ENCODE results near the gene DPF3.
A peak's percentile ranks its signal among the peaks of the same experiment; 100 is the strongest.

Gene DPF3

GRCh38 chr14:72745546-72745945 is 148.4 kb downstream of the DPF3 start:
- Histone ChIP-seq H3K36me3 (replicated peaks in 1 of 2; ENCODE audit: control insufficient read depth in 2 of 2, insufficient read depth in 2 of 2, low read length in 2 of 2) (no peaks in the 10 kb centered on the region), H2BK120ac (ENCODE audit: low read depth, low read length) (no peak overlapping the region), H3K4me3 (ENCODE audit: low read length in 2 of 2) (no peak overlapping the region), H2AK5ac (ENCODE audit: low read depth, low read length) (no peak overlapping the region), H3K27ac (replicated peaks; ENCODE audit: low read length) (no peak overlapping the region), H2AFZ (ENCODE audit: low read length) (no peak overlapping the region), H3K9me3 (replicated peaks in 1 of 2; ENCODE audit: control insufficient read depth in 2 of 2, insufficient read depth in 1 of 2, low read depth in 1 of 2, low read length in 2 of 2) (no peaks in the 10 kb centered on the region), H3K4ac (ENCODE audit: low read length) (no peak overlapping the region), H3K14ac (ENCODE audit: low read length) (no peak overlapping the region), H2BK15ac (ENCODE audit: low read length) (no peak overlapping the region), H3K18ac (ENCODE audit: low read length) (no peak overlapping the region), H2BK5ac (ENCODE audit: low read length) (no peak overlapping the region), H3K4me2 (ENCODE audit: insufficient read depth, low read length, poor library complexity, severe bottlenecking) (no peak overlapping the region), H4K91ac (ENCODE audit: low read depth, low read length, poor library complexity) (no peak overlapping the region), H3K9ac (ENCODE audit: low read depth, low read length, poor library complexity) (no peak overlapping the region), H4K8ac (ENCODE audit: low read depth, low read length) (no peak overlapping the region), H3K4me1 (ENCODE audit: control insufficient read depth in 2 of 2, insufficient read depth in 1 of 2, low read depth in 1 of 2, low read length in 2 of 2) (peaks cover 0 to 5% of the 10 kb centered on the region in 2 donors), H2BK12ac (ENCODE audit: low read length) (no peak overlapping the region), H3K23ac (ENCODE audit: low read depth, low read length, poor library complexity) (no peak overlapping the region), H3K27me3 (ENCODE audit: control insufficient read depth in 3 of 3, insufficient read depth in 3 of 3, low read depth in 1 of 3, low read length in 3 of 3) (no peaks in the 10 kb centered on the region), H3K79me1 (ENCODE audit: low read depth, low read length) (no peaks in the 10 kb centered on the region)
- WGBS, 2 donors (ENCODE audit: extremely low coverage in 2 of 2, insufficient read length in 2 of 2, insufficient replicate concordance in 1 of 2): no CpG with 5 or more reads among the region's 5 CpGs
- DNase-seq (ENCODE audit: low spot score): no peak

- Histone ChIP-seq H4K8ac (ENCODE audit: low read depth, low read length) (no peak overlapping the region), H2AK5ac (ENCODE audit: low read depth, low read length) (no peak overlapping the region), H3K36me3 (replicated peaks in 1 of 2; ENCODE audit: control insufficient read depth in 2 of 2, insufficient read depth in 2 of 2, low read length in 2 of 2) (no peaks in the 10 kb centered on the region), H3K27ac (replicated peaks; ENCODE audit: low read length) (no peak overlapping the region), H2BK120ac (ENCODE audit: low read depth, low read length) (no peak overlapping the region), H3K9ac (ENCODE audit: low read depth, low read length, poor library complexity) (no peak overlapping the region), H2BK12ac (ENCODE audit: low read length) (no peak overlapping the region), H2BK15ac (ENCODE audit: low read length) (no peak overlapping the region), H2AFZ (ENCODE audit: low read length) (no peak overlapping the region), H3K14ac (ENCODE audit: low read length) (no peak overlapping the region), H3K4me3 (ENCODE audit: low read length in 2 of 2) (no peak overlapping the region), H3K23ac (ENCODE audit: low read depth, low read length, poor library complexity) (no peak overlapping the region), H3K79me1 (ENCODE audit: low read depth, low read length) (no peaks in the 10 kb centered on the region), H2BK5ac (ENCODE audit: low read length) (no peak overlapping the region), H3K27me3 (ENCODE audit: control insufficient read depth in 3 of 3, insufficient read depth in 3 of 3, low read depth in 1 of 3, low read length in 3 of 3) (no peaks in the 10 kb centered on the region), H3K4ac (ENCODE audit: low read length) (no peak overlapping the region), H4K91ac (ENCODE audit: low read depth, low read length, poor library complexity) (no peak overlapping the region), H3K4me2 (ENCODE audit: insufficient read depth, low read length, poor library complexity, severe bottlenecking) (no peak overlapping the region), H3K18ac (ENCODE audit: low read length) (no peak overlapping the region), H3K9me3 (replicated peaks in 1 of 2; ENCODE audit: control insufficient read depth in 2 of 2, insufficient read depth in 1 of 2, low read depth in 1 of 2, low read length in 2 of 2) (no peaks in the 10 kb centered on the region), H3K4me1 (ENCODE audit: control insufficient read depth in 2 of 2, insufficient read depth in 1 of 2, low read depth in 1 of 2, low read length in 2 of 2) (peaks cover 0 to 5% of the 10 kb centered on the region in 2 donors)
- no peak for DNase-seq (ENCODE audit: low spot score)
- WGBS, 2 donors (ENCODE audit: extremely low coverage in 2 of 2, insufficient read length in 2 of 2, insufficient replicate concordance in 1 of 2): no CpG with 5 or more reads among the region's 8 CpGs
Measured at GRCh38 chr14:72744416-72745120, 149.3 kb downstream of the DPF3 start.

GRCh38 chr14:72743626-72744025 is 150.3 kb downstream of the DPF3 start:
- H2BK15ac ChIP-seq (ENCODE audit: low read length): no peak overlapping the region

GRCh38 chr14:72742838-72743195 is 151.1 kb downstream of the DPF3 start:
- Histone ChIP-seq H3K14ac (ENCODE audit: low read length) (no peak overlapping the region), H3K27ac (replicated peaks; ENCODE audit: low read length) (no peak overlapping the region), H2BK120ac (ENCODE audit: low read depth, low read length) (no peak overlapping the region), H3K4me1 (ENCODE audit: control insufficient read depth in 2 of 2, insufficient read depth in 1 of 2, low read depth in 1 of 2, low read length in 2 of 2) (peaks cover 0 to 5% of the 10 kb centered on the region in 2 donors), H3K9ac (ENCODE audit: low read depth, low read length, poor library complexity) (no peak overlapping the region), H3K4ac (ENCODE audit: low read length) (no peak overlapping the region), H3K36me3 (replicated peaks in 1 of 2; ENCODE audit: control insufficient read depth in 2 of 2, insufficient read depth in 2 of 2, low read length in 2 of 2) (no peaks in the 10 kb centered on the region), H3K79me1 (ENCODE audit: low read depth, low read length) (no peaks in the 10 kb centered on the region), H3K23ac (ENCODE audit: low read depth, low read length, poor library complexity) (peak overlapping the region; percentile 52), H2BK5ac (ENCODE audit: low read length) (no peak overlapping the region), H2BK15ac (ENCODE audit: low read length) (peak overlapping the region; percentile 54), H3K18ac (ENCODE audit: low read length) (peak overlapping the region; percentile 60), H2AFZ (ENCODE audit: low read length) (peak overlapping the region; percentile 41), H3K27me3 (ENCODE audit: control insufficient read depth in 3 of 3, insufficient read depth in 3 of 3, low read depth in 1 of 3, low read length in 3 of 3) (no peaks in the 10 kb centered on the region), H4K91ac (ENCODE audit: low read depth, low read length, poor library complexity) (no peak overlapping the region), H3K9me3 (replicated peaks in 1 of 2; ENCODE audit: control insufficient read depth in 2 of 2, insufficient read depth in 1 of 2, low read depth in 1 of 2, low read length in 2 of 2) (no peaks in the 10 kb centered on the region), H2AK5ac (ENCODE audit: low read depth, low read length) (no peak overlapping the region), H3K4me2 (ENCODE audit: insufficient read depth, low read length, poor library complexity, severe bottlenecking) (no peak overlapping the region), H4K8ac (ENCODE audit: low read depth, low read length) (no peak overlapping the region), H3K4me3 (ENCODE audit: low read length in 2 of 2) (no peak overlapping the region), H2BK12ac (ENCODE audit: low read length) (no peak overlapping the region)
- no CpG with 5 or more reads among the region's 10 CpGs for WGBS, 2 donors (ENCODE audit: extremely low coverage in 2 of 2, insufficient read length in 2 of 2, insufficient replicate concordance in 1 of 2)
- no peak for DNase-seq (ENCODE audit: low spot score)

More at GRCh38 chr14:72743626-72744025, 150.3 kb downstream of the DPF3 start:
- H3K4ac ChIP-seq (ENCODE audit: low read length): no peak overlapping the region
- H3K27ac ChIP-seq (replicated peaks; ENCODE audit: low read length): no peak overlapping the region
- H4K91ac ChIP-seq (ENCODE audit: low read depth, low read length, poor library complexity): no peak overlapping the region
- no peaks in the 10 kb centered on the region for H3K79me1 ChIP-seq (ENCODE audit: low read depth, low read length)
- H3K36me3 ChIP-seq (replicated peaks in 1 of 2; ENCODE audit: control insufficient read depth in 2 of 2, insufficient read depth in 2 of 2, low read length in 2 of 2): no peaks in the 10 kb centered on the region
- H3K9ac ChIP-seq (ENCODE audit: low read depth, low read length, poor library complexity): no peak overlapping the region
- peak overlapping the region; percentile 11 for H3K18ac ChIP-seq (ENCODE audit: low read length)
- no peak overlapping the region for H3K4me3 ChIP-seq (ENCODE audit: low read length in 2 of 2)
- no peak overlapping the region for H2AFZ ChIP-seq (ENCODE audit: low read length)
- H2BK12ac ChIP-seq (ENCODE audit: low read length): no peak overlapping the region
- H3K9me3 ChIP-seq (replicated peaks in 1 of 2; ENCODE audit: control insufficient read depth in 2 of 2, insufficient read depth in 1 of 2, low read depth in 1 of 2, low read length in 2 of 2): no peaks in the 10 kb centered on the region
- H3K27me3 ChIP-seq (ENCODE audit: control insufficient read depth in 3 of 3, insufficient read depth in 3 of 3, low read depth in 1 of 3, low read length in 3 of 3): no peaks in the 10 kb centered on the region
- no peak overlapping the region for H2AK5ac ChIP-seq (ENCODE audit: low read depth, low read length)
- H3K23ac ChIP-seq (ENCODE audit: low read depth, low read length, poor library complexity): no peak overlapping the region
- no peak overlapping the region for H2BK5ac ChIP-seq (ENCODE audit: low read length)
- WGBS, 2 donors (ENCODE audit: extremely low coverage in 2 of 2, insufficient read length in 2 of 2, insufficient replicate concordance in 1 of 2): no CpG with 5 or more reads among the region's 2 CpGs
- no peak for DNase-seq (ENCODE audit: low spot score)
- H3K14ac ChIP-seq (ENCODE audit: low read length): no peak overlapping the region
- H3K4me2 ChIP-seq (ENCODE audit: insufficient read depth, low read length, poor library complexity, severe bottlenecking): no peak overlapping the region
- no peak overlapping the region for H4K8ac ChIP-seq (ENCODE audit: low read depth, low read length)
- H3K4me1 ChIP-seq (ENCODE audit: control insufficient read depth in 2 of 2, insufficient read depth in 1 of 2, low read depth in 1 of 2, low read length in 2 of 2): peaks cover 0 to 5% of the 10 kb centered on the region in 2 donors
- H2BK120ac ChIP-seq (ENCODE audit: low read depth, low read length): no peak overlapping the region

All from neuronal stem cell (in vitro differentiated cells).